Brain microvascular endothelial cell (primary cell): ENCODE measurements around the gene DNAJC7.
"Not testable (repeated sequence)": the region's sequence is repeated elsewhere in the genome, so short reads cannot be mapped to it uniquely, and the experiment has no call there.

ENCODE experiments used
- DNase-seq: peaks from one replicate; pipeline ENCODE4 v3.0.0-alpha.2; 2020
- H3K27ac ChIP-seq: fragments of 250-450 bp; sonication (Bioruptor Pico); 2 replicates; pipeline ENCODE4 v1.5.1; 2020; ENCODE audit warnings: mild to moderate bottlenecking, moderate library complexity
- H3K27me3 ChIP-seq: fragments of 250-450 bp; sonication (Bioruptor Pico); replicated peaks from 2 replicates; pipeline ENCODE4 v1.5.1; 2020; ENCODE audit warnings: mild to moderate bottlenecking
- H3K36me3 ChIP-seq: fragments of 250-450 bp; sonication (Bioruptor Pico); replicated peaks from 2 replicates; pipeline ENCODE4 v1.5.1; 2020; ENCODE audit warnings: mild to moderate bottlenecking
- H3K4me3 ChIP-seq: 2 replicates; pipeline ENCODE4 v1.5.1; 2011; ENCODE audit warnings: low read depth, mild to moderate bottlenecking, control low read depth, low read length, moderate library complexity
- CTCF ChIP-seq: IDR thresholded peaks from 2 replicates; pipeline ENCODE4 v1.5.1; 2011; ENCODE audit warnings: low read depth, mild to moderate bottlenecking, moderate library complexity, low read length, control low read depth, inconsistent platforms; ENCODE audit errors: missing control alignments
- in situ Hi-C: cut with HindIII; loops from 2 replicates; pipeline ENCODE4 v1.10.0; 2017; ENCODE audit warnings: low sequenced_read_pairs, low pct_ligation_motif_present

The DNAJC7 gene

GRCh38 chr17:41939693-41940090 lies 77.5 kb downstream of the DNAJC7 start:
- Histone ChIP-seq H3K27ac (no peak overlapping the region), H3K4me3 (no peak overlapping the region), H3K36me3 (no peaks in the 10 kb centered on the region), H3K27me3 (no peaks in the 10 kb centered on the region)
- in situ Hi-C loops: no loop called here
- no peak for TF ChIP-seq CTCF
- DNase-seq: no peak

GRCh38 chr17:41939044-41939692 lies 78.1 kb downstream of the DNAJC7 start:
- Histone ChIP-seq H3K4me3 (no peak overlapping the region), H3K27me3 (no peaks in the 10 kb centered on the region), H3K36me3 (no peaks in the 10 kb centered on the region), H3K27ac (no peak overlapping the region)
- TF ChIP-seq CTCF: no peak
- no peak for DNase-seq
- in situ Hi-C loops: no loop called here

GRCh38 chr17:41937970-41938954 lies 79.0 kb downstream of the DNAJC7 start:
- TF ChIP-seq CTCF: no peak
- in situ Hi-C loops: no loop called here
- Histone ChIP-seq H3K4me3 (no peak overlapping the region), H3K36me3 (no peaks in the 10 kb centered on the region), H3K27ac (no peak overlapping the region), H3K27me3 (no peaks in the 10 kb centered on the region)
- no peak for DNase-seq

- Histone ChIP-seq H3K27ac (no peak overlapping the region), H3K27me3 (no peaks in the 10 kb centered on the region), H3K36me3 (no peaks in the 10 kb centered on the region), H3K4me3 (no peak overlapping the region)
- TF ChIP-seq CTCF: no peak
- in situ Hi-C loops: no loop called here
- no peak for DNase-seq
Observed at GRCh38 chr17:41935641-41936040, 81.6 kb downstream of the DNAJC7 start.

- H3K4me3 ChIP-seq: no peak overlapping the region
- in situ Hi-C loops: no loop called here
- no peak for DNase-seq
- no peak overlapping the region for H3K27ac ChIP-seq
- no peaks in the 10 kb centered on the region for H3K27me3 ChIP-seq
- no peak for TF ChIP-seq CTCF
- H3K36me3 ChIP-seq: no peaks in the 10 kb centered on the region
Observed at GRCh38 chr17:41932816-41933389, 84.3 kb downstream of the DNAJC7 start.

GRCh38 chr17:41931715-41932114 lies 85.5 kb downstream of the DNAJC7 start:
- H3K4me3 ChIP-seq, H3K27ac ChIP-seq, H3K36me3 ChIP-seq, DNase-seq, H3K27me3 ChIP-seq, in situ Hi-C loops: not testable (repeated sequence)

- Histone ChIP-seq H3K27ac (peak overlapping the region; percentile 62), H3K4me3 (peak overlapping the region; percentile 65)
- in situ Hi-C loops, DNase-seq, H3K36me3 ChIP-seq, H3K27me3 ChIP-seq: not testable (repeated sequence)
Observed at GRCh38 chr17:41930833-41931156, 86.4 kb downstream of the DNAJC7 start.
